ENCODE data around the gene ELL2. TPM values are rescaled to one million over a fixed set of nuclear protein-coding genes. Genes with fewer than 3 reads are reported as not detected.
A peak's percentile ranks its signal among the peaks of the same experiment; 100 is the strongest.

Gene ELL2
- total and polyA plus RNA-seq, 2 of the 13 experiments (the other 11 are each of a cell fraction or from before 2014, with no cell fraction given): 78.9 to 97.1 TPM

DNA sequence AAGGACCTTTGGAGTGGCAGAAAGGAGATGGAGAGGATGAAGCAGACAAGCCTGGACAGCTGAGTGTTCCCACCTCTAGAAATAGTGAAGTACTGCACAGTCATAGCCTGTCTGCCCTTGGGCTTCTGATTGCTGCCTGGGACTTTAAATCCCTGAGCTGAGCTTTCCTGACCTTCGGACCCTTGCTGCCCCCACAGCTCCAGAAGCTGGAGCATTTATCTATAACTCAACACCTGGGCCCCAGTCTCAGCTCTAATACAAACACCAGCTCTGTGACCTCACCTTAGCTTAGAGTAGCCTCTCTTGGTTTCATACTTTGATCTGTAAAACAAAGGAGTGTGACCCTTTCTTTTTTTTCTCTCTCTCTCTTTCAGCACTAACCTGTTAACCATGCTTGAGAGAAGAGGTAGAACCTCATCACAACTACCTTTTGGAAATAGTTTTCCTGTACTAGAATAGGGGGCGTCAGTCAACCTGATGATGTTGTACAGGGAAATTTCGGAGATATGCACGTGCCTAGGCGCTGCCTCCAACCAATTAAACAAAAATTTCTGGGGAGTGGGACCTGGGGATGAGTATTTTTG is 25.4 kb upstream of the ELL2 start (continued):
- TF ChIP-seq ZNF674 (CRISPR knock-in tag; IDR thresholded peaks at IDR 0.05; ENCODE audit: low read depth) (no peak), MBNL3 (CRISPR knock-in tag; conservative IDR thresholded peaks at IDR 0.05) (no peak), CEBPB (IDR thresholded peaks at IDR 0.05; ENCODE audit: borderline replicate concordance, low read depth, low read length) (no peak), FOXK1 (CRISPR knock-in tag; IDR thresholded peaks at IDR 0.05; ENCODE audit: borderline replicate concordance, low read depth) (peak; percentile 86), ZNF292 (CRISPR knock-in tag; IDR thresholded peaks at IDR 0.05; ENCODE audit: borderline replicate concordance, low read depth) (peak; percentile 94; the same call in 1 of the 2 replicates), ZNF562 (CRISPR knock-in tag; IDR thresholded peaks at IDR 0.05; ENCODE audit: borderline replicate concordance) (no peak), ZNF749 (CRISPR knock-in tag; IDR thresholded peaks at IDR 0.05; ENCODE audit: borderline replicate concordance) (peak; percentile 65; the same call in 1 of the 2 replicates), TAF1 (CRISPR knock-in tag; IDR thresholded peaks at IDR 0.05) (no peak), KAT2B (IDR thresholded peaks at IDR 0.05; ENCODE audit: borderline replicate concordance, low read depth, low read length) (no peak), ARNT (IDR thresholded peaks at IDR 0.05) (no peak), ZNF30 (CRISPR knock-in tag; IDR thresholded peaks at IDR 0.05) (no peak), ELF3 (CRISPR knock-in tag; IDR thresholded peaks at IDR 0.05) (peak; percentile 90; the same call in 1 of the 2 replicates), KLF6 (CRISPR knock-in tag; IDR thresholded peaks at IDR 0.05) (no peak), ZNF678 (CRISPR knock-in tag; IDR thresholded peaks at IDR 0.05) (no peak), NR1H2 (CRISPR knock-in tag; IDR thresholded peaks at IDR 0.05; ENCODE audit: borderline replicate concordance, low read depth) (no peak), ARNTL (CRISPR knock-in tag; IDR thresholded peaks at IDR 0.05) (peak; percentile 83), ZNF724P (CRISPR knock-in tag; IDR thresholded peaks at IDR 0.05; ENCODE audit: borderline replicate concordance) (no peak), FOXA1 (IDR thresholded peaks at IDR 0.05) (no peak), FOXA1 (CRISPR knock-in tag; IDR thresholded peaks at IDR 0.05) (peak; percentile 90), NFYC (CRISPR knock-in tag; IDR thresholded peaks at IDR 0.05) (no peak; the same call in 1 of the 2 replicates), HDAC1 (CRISPR knock-in tag; IDR thresholded peaks at IDR 0.05) (peak; percentile 94), MED8 (CRISPR knock-in tag; IDR thresholded peaks at IDR 0.05; ENCODE audit: insufficient replicate concordance) (peak; percentile 85)
- TF ChIP-seq, protein P1, sequence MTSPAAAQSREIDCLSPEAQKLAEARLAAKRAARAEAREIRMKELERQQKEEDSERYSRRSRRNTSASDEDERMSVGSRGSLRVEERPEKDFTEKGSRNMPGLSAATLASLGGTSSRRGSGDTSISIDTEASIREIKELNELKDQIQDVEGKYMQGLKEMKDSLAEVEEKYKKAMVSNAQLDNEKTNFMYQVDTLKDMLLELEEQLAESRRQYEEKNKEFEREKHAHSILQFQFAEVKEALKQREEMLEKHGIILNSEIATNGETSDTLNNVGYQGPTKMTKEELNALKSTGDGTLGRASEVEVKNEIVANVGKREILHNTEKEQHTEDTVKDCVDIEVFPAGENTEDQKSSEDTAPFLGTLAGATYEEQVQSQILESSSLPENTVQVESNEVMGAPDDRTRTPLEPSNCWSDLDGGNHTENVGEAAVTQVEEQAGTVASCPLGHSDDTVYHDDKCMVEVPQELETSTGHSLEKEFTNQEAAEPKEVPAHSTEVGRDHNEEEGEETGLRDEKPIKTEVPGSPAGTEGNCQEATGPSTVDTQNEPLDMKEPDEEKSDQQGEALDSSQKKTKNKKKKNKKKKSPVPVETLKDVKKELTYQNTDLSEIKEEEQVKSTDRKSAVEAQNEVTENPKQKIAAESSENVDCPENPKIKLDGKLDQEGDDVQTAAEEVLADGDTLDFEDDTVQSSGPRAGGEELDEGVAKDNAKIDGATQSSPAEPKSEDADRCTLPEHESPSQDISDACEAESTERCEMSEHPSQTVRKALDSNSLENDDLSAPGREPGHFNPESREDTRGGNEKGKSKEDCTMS (CRISPR knock-in tag; conservative IDR thresholded peaks at IDR 0.05): no peak
- TF ChIP-seq, protein P2, sequence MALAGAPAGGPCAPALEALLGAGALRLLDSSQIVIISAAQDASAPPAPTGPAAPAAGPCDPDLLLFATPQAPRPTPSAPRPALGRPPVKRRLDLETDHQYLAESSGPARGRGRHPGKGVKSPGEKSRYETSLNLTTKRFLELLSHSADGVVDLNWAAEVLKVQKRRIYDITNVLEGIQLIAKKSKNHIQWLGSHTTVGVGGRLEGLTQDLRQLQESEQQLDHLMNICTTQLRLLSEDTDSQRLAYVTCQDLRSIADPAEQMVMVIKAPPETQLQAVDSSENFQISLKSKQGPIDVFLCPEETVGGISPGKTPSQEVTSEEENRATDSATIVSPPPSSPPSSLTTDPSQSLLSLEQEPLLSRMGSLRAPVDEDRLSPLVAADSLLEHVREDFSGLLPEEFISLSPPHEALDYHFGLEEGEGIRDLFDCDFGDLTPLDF (CRISPR knock-in tag; IDR thresholded peaks at IDR 0.05): no peak
- TF ChIP-seq, protein P3, sequence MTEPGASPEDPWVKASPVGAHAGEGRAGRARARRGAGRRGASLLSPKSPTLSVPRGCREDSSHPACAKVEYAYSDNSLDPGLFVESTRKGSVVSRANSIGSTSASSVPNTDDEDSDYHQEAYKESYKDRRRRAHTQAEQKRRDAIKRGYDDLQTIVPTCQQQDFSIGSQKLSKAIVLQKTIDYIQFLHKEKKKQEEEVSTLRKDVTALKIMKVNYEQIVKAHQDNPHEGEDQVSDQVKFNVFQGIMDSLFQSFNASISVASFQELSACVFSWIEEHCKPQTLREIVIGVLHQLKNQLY (CRISPR knock-in tag; IDR thresholded peaks at IDR 0.05): peak; percentile 80; the same call in 1 of the 2 replicates
- TF ChIP-seq, protein P4, sequence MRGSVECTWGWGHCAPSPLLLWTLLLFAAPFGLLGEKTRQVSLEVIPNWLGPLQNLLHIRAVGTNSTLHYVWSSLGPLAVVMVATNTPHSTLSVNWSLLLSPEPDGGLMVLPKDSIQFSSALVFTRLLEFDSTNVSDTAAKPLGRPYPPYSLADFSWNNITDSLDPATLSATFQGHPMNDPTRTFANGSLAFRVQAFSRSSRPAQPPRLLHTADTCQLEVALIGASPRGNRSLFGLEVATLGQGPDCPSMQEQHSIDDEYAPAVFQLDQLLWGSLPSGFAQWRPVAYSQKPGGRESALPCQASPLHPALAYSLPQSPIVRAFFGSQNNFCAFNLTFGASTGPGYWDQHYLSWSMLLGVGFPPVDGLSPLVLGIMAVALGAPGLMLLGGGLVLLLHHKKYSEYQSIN (CRISPR knock-in tag; IDR thresholded peaks at IDR 0.05; ENCODE audit: borderline replicate concordance): no peak
- TF ChIP-seq, protein P5, sequence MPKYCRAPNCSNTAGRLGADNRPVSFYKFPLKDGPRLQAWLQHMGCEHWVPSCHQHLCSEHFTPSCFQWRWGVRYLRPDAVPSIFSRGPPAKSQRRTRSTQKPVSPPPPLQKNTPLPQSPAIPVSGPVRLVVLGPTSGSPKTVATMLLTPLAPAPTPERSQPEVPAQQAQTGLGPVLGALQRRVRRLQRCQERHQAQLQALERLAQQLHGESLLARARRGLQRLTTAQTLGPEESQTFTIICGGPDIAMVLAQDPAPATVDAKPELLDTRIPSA (CRISPR knock-in tag; IDR thresholded peaks at IDR 0.05; ENCODE audit: borderline replicate concordance): no peak

Measured in HepG2 (cell line).